Right hindlimb (tissue), 1 donor: ENCODE results near the gene KATNB1.

ENCODE experiments used
- DNase-seq: peaks from one replicate; pipeline ENCODE4 v3.0.0-alpha.2; 2018

The KATNB1 gene

GRCh38 chr16:57747091-57747490 lies 11.5 kb downstream of the KATNB1 start:
- no peak for DNase-seq

DNA sequence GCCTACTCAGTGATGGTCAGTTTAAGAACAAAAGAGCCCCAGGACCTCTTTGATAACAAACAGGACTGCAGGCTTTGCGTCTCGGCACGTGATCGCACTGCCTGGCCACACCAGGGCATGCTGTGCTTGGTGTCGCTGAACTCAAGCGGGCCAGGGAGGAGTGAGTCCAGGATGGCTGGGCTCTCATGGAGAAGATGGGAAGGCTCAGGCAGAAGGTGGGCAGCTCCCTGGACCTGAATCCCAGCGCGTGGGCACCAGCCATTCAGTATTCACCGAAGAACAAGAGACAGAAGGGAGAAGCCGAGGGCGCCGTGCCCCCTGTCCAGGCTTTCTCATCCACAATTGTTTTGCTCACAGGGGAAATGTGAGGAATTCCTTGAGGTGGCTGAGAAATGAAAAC lies 11.9 kb downstream of the KATNB1 start:
- DNase-seq = no peak

- no peak for DNase-seq
Measured at GRCh38 chr16:57747996-57748395, 12.4 kb downstream of the KATNB1 start.

DNA sequence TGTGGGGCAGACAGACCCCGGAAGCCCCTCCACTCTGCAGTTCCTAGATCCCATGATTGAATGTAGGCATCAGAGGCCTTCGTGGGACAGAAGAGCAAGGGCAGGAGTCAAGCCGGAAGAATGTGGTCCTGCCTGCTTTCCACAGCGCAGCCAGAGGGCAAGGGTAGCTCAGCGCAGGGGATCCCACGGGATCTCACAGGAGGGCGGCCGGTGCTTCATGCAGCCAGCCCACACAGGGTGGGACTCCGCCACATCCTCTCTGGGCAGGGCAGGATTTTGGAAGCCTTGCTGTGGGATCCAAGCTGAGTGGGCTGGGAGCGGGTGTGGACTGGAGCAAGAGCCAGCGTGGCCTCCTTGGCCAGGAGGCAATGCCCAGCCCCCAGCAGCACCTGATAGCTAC lies 13.0 kb downstream of the KATNB1 start:
- no peak for DNase-seq

DNA sequence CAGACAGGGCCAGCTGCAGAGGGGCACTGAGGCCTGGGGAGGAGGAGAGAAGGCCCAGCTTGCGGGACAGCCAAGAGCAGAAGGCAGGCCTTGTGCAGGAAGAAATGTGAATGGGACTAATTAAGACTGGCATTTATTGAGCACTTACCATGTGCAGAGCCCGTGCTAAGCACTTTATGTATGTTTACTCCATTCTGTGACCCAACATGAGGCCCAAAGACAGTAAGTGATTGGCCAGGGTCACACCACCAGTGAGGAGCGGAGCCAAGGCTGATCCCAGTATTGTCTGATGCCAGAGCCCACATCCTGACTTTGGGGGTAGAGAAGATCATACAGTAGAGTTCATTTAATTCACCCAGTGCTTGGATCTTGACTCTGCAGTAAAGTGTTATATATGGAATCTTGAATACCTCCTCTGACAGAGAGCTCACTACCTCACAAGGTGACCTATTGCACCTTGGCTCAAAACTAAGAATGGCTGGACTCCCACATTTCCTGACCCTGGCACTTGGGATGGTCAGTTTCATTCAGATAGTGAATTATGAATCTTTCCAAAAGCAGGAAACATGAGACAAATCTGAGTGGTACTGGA lies 13.6 kb downstream of the KATNB1 start:
- no peak for DNase-seq

DNA sequence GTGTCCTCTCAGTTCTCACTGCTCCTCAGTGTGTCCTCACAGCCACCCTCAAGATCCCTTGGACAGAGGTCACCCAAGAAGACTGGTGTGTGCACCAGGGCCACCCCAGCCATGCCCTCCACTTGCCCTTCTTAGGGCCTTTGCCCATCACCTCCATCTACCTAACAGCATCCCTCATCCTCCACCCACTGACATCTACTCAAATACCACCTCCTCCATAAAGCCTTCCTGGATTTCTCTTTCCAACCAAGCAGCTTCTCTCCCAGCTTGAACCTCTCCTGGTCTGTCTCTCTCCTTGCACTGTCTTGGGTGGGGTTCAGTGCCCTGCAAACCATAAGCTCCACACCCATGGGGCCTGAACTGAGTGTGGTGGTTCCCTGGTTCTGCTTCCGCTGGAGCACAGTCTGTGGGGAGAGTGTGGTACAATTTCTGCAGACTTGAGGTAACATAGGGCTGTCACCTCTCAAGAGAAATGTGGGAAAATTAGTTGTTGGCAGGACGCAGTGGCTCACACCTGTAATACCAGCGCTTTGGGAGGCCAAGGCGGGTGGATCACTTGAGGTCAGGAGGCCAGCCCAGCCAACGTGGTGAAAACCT lies 14.4 kb downstream of the KATNB1 start:
- DNase-seq = no peak

- DNase-seq = no peak
Measured at GRCh38 chr16:57750796-57751538, 15.4 kb downstream of the KATNB1 start.

DNA sequence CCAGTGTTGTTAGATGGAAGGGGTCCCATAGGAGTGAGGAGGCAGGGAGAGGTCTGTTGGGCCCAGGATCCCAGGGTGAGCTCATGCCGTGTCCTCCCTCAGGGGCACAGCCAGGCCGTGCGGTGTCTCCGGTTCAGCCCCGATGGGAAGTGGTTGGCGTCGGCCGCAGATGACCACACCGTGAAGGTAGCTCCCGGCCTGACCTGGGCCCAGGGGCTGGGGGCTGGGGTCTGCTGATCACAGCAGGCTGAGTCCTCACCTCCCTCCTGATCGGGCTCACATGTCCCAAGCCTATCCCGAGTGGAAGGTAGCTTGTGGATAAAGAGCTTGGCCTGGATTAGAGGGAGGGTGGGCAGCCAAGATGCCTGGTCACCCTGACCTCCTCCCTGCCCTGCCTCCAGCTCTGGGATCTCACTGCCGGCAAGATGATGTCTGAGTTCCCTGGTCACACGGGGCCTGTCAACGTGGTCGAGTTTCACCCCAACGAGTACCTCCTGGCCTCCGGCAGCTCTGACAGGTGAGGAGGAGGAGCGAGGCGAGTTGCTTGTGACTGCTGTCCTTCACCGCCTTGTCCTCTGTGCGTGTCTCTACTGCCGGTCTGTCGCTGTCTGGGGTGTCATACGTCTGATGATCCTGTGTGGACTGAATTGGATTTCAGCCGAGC lies 16.1 kb downstream of the KATNB1 start:
- no peak for DNase-seq

DNA sequence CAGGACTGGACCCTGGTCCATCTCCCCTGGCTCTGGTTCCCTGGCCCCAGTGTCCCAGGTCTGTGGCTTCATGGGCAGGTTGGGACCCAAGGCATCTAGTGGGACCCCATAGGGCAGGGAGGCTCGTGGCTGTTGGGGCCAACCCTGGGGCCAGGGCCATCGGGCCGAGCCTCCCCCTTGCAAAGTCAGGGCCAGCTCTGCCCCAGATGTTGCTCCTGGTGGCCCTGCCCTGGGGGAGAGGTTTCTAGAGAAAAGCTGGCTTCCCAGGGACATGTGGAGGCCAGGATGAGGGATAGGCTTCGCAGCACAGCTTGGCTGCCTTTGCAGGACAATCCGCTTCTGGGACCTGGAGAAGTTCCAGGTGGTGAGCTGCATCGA lies 16.6 kb downstream of the KATNB1 start:
- DNase-seq = no peak

GRCh38 chr16:57752581-57753447 lies 17.2 kb downstream of the KATNB1 start:
- no peak for DNase-seq

DNA sequence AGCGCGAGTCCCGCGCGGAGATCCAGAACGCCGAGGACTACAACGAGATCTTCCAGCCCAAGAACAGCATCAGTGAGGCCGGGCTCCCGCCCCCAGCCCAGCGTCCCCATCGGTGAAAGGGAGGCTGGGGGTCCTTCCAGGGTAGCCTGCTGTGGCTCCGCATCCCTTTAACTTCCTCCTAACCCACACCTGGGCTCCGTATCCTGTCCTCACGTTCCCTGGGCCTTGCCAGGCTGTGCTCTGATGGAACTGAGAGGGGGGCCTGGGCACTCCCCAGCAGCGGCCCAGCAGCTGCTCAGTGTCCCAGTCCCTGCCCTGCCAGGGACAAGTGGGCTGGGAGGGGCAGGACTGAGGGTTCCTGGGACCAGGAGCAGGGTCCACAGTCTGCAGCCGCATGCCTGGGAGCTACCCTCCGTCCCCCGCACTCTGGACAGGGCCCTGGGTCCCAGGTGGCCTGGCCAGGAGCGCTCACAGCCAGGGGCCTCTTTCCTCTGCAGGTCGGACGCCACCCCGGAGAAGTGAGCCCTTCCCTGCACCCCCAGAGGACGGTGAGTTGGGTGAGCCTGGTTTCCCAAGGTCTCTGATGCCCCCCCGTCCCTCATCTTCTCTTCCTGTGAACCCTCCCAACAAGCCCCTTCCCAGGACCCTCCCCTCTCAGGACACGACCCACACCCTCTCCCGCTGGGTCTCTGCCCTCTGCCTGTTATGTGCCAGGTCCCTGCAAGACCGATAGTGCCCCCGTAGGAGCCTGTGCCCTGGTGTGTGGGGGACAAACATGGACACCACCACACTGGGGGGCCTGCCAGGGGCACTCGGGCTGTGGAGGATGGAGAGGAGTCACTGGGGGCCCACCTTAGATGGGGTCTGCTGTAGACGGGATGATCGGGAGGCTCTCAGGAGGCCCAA lies 18.1 kb downstream of the KATNB1 start:
- DNase-seq = no peak

DNA sequence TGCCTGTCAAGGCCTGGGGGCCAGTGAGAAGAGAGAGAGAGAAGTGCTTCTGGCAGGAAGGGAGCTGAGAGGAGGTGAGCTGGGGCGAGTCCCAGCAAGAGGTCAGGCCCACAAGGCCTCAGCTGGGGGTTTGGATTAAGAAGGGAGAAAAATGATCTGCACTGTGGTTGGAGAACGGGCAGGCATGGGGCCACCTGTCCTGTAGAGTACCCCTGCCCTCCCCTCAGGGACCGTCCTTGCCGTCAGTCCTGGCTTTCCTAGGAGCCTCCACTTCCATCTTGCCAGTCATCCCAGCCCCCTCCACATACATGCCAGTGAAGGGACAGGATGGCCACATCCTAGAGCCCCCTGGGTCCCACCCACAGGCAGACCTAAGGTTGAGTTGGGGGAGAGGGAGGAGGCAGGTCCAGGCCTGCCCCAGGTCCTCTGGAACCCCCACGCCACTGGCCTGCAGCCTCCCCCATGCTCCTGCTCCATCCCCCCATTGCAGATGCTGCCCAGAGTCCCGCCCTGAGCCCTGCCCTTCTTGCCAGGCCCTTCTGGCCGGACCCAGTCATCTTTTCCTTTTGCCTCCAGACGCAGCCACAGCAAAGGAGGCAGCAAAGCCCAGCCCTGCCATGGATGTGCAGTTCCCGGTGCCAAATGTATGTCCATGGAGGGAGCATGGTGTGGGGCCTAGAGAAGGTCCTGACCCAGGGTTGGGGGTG lies 18.9 kb downstream of the KATNB1 start:
- no peak for DNase-seq

GRCh38 chr16:57755061-57755684 lies 19.6 kb downstream of the KATNB1 start:
- no peak for DNase-seq

- no peak for DNase-seq
Measured at GRCh38 chr16:57755726-57756423, 20.3 kb downstream of the KATNB1 start.

- no peak for DNase-seq
Measured at GRCh38 chr16:57756424-57757325, 21.1 kb downstream of the KATNB1 start.

GRCh38 chr16:57757326-57757786 lies 21.8 kb downstream of the KATNB1 start:
- DNase-seq = peak; percentile 83

GRCh38 chr16:57757883-57758282 lies 22.3 kb downstream of the KATNB1 start:
- no peak for DNase-seq

- DNase-seq = no peak
Measured at GRCh38 chr16:57758331-57759117, 23.0 kb downstream of the KATNB1 start.
